ENCODE measurements around the gene AZU1.

- TF ChIP-seq SP1 (IDR thresholded peaks at IDR 0.05; ENCODE audit: low read depth) (no peak), CTCF (IDR thresholded peaks at IDR 0.05 in 2 of 3, conservative IDR thresholded peaks at IDR 0.05 in 1 of 3; ENCODE audit: borderline replicate concordance in 1 of 3, insufficient read depth in 1 of 3, low read depth in 2 of 3, low read length in 2 of 3) (no peak), MAX (IDR thresholded peaks at IDR 0.05) (no peak), EZH2phosphoT487 (IDR thresholded peaks at IDR 0.05; ENCODE audit: borderline replicate concordance) (no peak), REST (IDR thresholded peaks at IDR 0.05; ENCODE audit: low read depth) (no peak)
Observed at GRCh38 chr19:876089-876488, 48.5 kb downstream of the AZU1 start.

Data from HCT116 (cell line).